Measurements from ENCODE around the gene USP7.
"Not testable (repeated sequence)": the region's sequence is repeated elsewhere in the genome, so short reads cannot be mapped to it uniquely, and the experiment has no call there.

Gene USP7

GRCh38 chr16:8847623-8848022 is 116.1 kb downstream of the USP7 start:
- DNase-seq (ENCODE audit: low read depth in 1 of 2, low spot score in 1 of 2), result no peak

DNA sequence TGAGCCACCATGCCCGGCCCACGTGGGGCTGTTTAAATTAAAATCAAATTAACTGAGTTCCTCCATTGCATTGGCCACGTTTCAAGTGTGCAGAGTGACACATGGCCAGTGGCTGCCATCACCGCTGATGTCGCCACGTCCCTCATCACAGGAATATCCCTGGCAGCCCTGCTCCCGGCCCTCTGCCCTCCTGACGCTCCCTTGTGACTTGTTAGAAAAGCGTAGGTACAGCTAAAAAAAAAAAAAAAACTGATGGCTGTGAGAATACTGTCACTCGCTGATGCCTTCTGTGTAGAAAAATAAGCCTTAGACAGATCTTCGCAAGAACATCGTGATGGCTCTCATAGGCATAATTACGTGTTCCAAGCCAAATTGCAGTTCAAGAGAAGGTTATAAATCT is 116.6 kb downstream of the USP7 start:
- no peak for DNase-seq (ENCODE audit: low read depth in 1 of 2, low spot score in 1 of 2)

- no peak for DNase-seq (ENCODE audit: low read depth in 1 of 2, low spot score in 1 of 2)
Measured at GRCh38 chr16:8846401-8846932, 117.2 kb downstream of the USP7 start.

DNA sequence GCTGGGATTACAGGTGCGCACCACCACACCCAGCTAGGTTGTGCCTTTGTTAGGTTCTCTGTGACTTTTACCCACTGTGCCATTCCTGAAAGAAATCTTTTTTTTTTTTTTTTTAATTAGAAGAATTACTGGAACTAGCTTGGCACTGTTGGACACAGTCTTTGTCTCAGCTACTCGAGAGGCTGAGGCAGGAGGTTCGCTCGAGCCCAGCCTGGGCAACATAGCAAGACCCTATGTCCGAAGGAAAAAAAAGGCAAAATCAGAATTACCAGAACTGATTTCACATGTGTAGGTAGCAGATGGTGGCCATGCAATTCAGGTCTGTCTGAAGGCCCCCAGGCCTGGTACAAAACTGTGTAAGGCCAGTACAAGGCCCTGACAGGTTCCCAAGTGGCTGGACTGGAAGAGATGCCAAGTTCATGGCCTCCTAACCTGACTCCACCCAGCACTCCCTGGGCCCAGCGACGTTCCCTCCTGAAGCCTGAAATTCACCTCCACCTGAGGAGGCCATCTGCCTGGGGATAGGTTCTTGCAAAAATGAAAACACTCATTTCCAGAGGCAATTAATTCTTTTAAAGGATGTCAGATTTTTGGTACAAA is 117.9 kb downstream of the USP7 start:
- DNase-seq (ENCODE audit: low read depth in 1 of 2, low spot score in 1 of 2), result no peak

DNA sequence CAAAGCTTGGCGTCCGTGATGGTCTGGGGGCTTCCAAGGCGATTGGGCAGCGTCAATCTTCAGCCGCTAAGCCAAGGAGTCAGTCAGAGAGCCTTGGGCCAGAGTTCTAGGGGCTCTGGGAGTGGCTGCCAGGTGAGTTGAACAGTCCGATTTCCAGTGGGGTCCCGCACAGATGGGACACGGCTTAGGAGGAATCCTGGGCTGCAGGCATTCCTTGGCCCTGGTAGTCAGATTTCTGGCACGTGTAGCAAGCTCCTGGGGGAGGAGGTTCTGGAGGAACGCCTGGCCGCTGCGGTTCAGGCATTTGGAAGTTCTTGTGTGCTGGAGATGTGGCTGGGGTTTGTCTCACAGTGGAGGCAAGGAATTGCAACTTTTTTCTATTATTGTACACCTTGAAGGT is 120.4 kb downstream of the USP7 start:
- not testable (repeated sequence) for DNase-seq (ENCODE audit: low read depth in 1 of 2, low spot score in 1 of 2)

Data from activated T-helper 1 cell treated with anti-CD3 and anti-CD28 coated beads, Interleukin-2, amount 50 U/mL, for 16 hours (primary cell).